K562 (cell line): ENCODE data around the gene TMEM225B. TPM values are rescaled to one million over a fixed set of nuclear protein-coding genes. Genes with fewer than 3 reads are reported as not detected.

Experiments
- CBX3 ChIP-seq, 2 experiments: IDR thresholded peaks; 1 replicate in 1 of 2; 2 replicates in 1 of 2; pipeline ENCODE4 v1.6.1; 2012; ENCODE audit warnings: inconsistent platforms in 2 of 2, low read length in 2 of 2, borderline replicate concordance in 1 of 2, control low read depth in 1 of 2
- CHD2 ChIP-seq: IDR thresholded peaks from 2 replicates; pipeline ENCODE4 v1.6.1; 2011; ENCODE audit warnings: low read depth, low read length
- E2F4 ChIP-seq: sonication (generic); formaldehyde crosslinking; IDR thresholded peaks from 2 replicates; pipeline ENCODE4 v1.8.0; 2022; ENCODE audit warnings: mild to moderate bottlenecking, low read depth, missing genetic modification reagents
- ELF1 ChIP-seq: fragments of 200-800 bp; sonication (Bioruptor generic); IDR thresholded peaks from 2 replicates; pipeline ENCODE4 v1.6.1; 2016; ENCODE audit warnings: missing genetic modification characterization, missing compliant biosample characterization
- ETV5 ChIP-seq: sonication (generic); formaldehyde crosslinking; IDR thresholded peaks from 2 replicates; pipeline ENCODE4 v1.4.0; 2020; ENCODE audit warnings: low read depth, mild to moderate bottlenecking, missing genetic modification reagents
- FIP1L1 ChIP-seq: fragments of 200-400 bp; formaldehyde crosslinking; IDR thresholded peaks from 2 replicates; pipeline ENCODE4 v1.6.1; 2018; ENCODE audit warnings: mild to moderate bottlenecking, low read depth, low read length; ENCODE audit not compliant: poor library complexity, severe bottlenecking
- GABPA ChIP-seq: fragments of 200-800 bp; sonication (Bioruptor generic); conservative IDR thresholded peaks from 2 replicates; pipeline ENCODE4 v1.6.1; 2016; ENCODE audit warnings: low read depth, missing genetic modification characterization, missing compliant biosample characterization
- HDAC2 ChIP-seq: fragments of 450-650 bp; IDR thresholded peaks from 2 replicates; pipeline ENCODE4 v1.6.1; 2016; ENCODE audit warnings: mild to moderate bottlenecking
- HNRNPH1 ChIP-seq: fragments of 200-400 bp; formaldehyde crosslinking; optimal IDR thresholded peaks from 2 replicates; pipeline ENCODE3; 2017; ENCODE audit warnings: low read depth, mild to moderate bottlenecking, low read length, moderate library complexity
- JUNB ChIP-seq: fragments of 450-650 bp; formaldehyde crosslinking; conservative IDR thresholded peaks from 2 replicates; pipeline ENCODE4 v1.4.0; 2020; ENCODE audit warnings: mild to moderate bottlenecking
- NKRF ChIP-seq: fragments of 450-650 bp; IDR thresholded peaks from 2 replicates; pipeline ENCODE4 v1.6.1; 2016; ENCODE audit warnings: borderline replicate concordance
- PREB ChIP-seq: sonication (generic); formaldehyde crosslinking; IDR thresholded peaks from 2 replicates; pipeline ENCODE4 v1.8.1; 2023; ENCODE audit warnings: mild to moderate bottlenecking, missing genetic modification reagents
- SETDB1 ChIP-seq: IDR thresholded peaks from one replicate; pipeline ENCODE4 v1.6.1; 2012; ENCODE audit warnings: low read length, control low read depth, inconsistent platforms
- SRSF9 ChIP-seq: fragments of 200-400 bp; formaldehyde crosslinking; IDR thresholded peaks from 2 replicates; pipeline ENCODE4 v1.6.1; 2017; ENCODE audit warnings: low read depth, low read length, borderline replicate concordance
- ZC3H8 ChIP-seq: fragments of 450-650 bp; IDR thresholded peaks from 2 replicates; pipeline ENCODE4 v1.6.1; 2017
- ZMIZ1 ChIP-seq, 2 experiments: fragments of 150-350 bp in 1 of 2; IDR thresholded peaks; 2 replicates each; pipeline ENCODE4 v1.6.1; 2012 to 2016; ENCODE audit warnings: low read depth in 2 of 2, low read length in 2 of 2, mild to moderate bottlenecking in 1 of 2, moderate library complexity in 1 of 2
- ZNF146 ChIP-seq: IDR thresholded peaks from one replicate; pipeline ENCODE4 v1.6.1; 2018; ENCODE audit warnings: missing compliant biosample characterization; ENCODE audit not compliant: unreplicated experiment
- ZNF3 ChIP-seq: fragments of 250-450 bp; sonication (Bioruptor Pico); IDR thresholded peaks from 2 replicates; pipeline ENCODE4 v1.5.0; 2021; ENCODE audit warnings: mild to moderate bottlenecking, moderate library complexity
- ZNF408 ChIP-seq: fragments of 250-450 bp; sonication (Bioruptor Pico); IDR thresholded peaks from 2 replicates; pipeline ENCODE4 v1.4.0; 2020; ENCODE audit warnings: low read depth, mild to moderate bottlenecking, moderate library complexity
- ZNF668 ChIP-seq: fragments of 250-450 bp; sonication (Bioruptor Pico); IDR thresholded peaks from 2 replicates; pipeline ENCODE4 v1.8.0; 2022; ENCODE audit warnings: mild to moderate bottlenecking, inconsistent platforms
- polyA plus RNA-seq, 8 experiments: library from polyadenylated mRNA; depleted of rRNA in 4 of 8; stranded (reverse) in 5 of 8; unstranded in 3 of 8; fragments of >200 nt; fragmentation: Nextera tagmentation in 2 of 8; fragmentation: Illumina TruSeq in 1 of 8; extraction: Ambion mirVana in 2 of 8; extraction: Trizol in 1 of 8; gene quantifications; 2 replicates each; pipeline versions ENCODE4 v1.2.1 to v1.2.3, GENCODE V29; 2011 to 2014; ENCODE audit warnings: inconsistent platforms in 1 of 8, missing spikeins in 1 of 8
- total RNA-seq, 7 experiments: library from RNA; depleted of rRNA in 6 of 7; stranded (reverse); fragments of >200 nt in 6 of 7; fragmentation: Illumina TruSeq in 2 of 7; extraction: Trizol in 2 of 7; gene quantifications; 2 replicates each; pipeline versions ENCODE4 v1.2.1 to v1.2.3, GENCODE V29; 2011 to 2021; ENCODE audit warnings: low replicate concordance in 1 of 7

TMEM225B gene
- total and polyA plus RNA-seq, 9 of the 15 experiments (the other 6 are each of a cell fraction or from before 2014, with no cell fraction given): 0.08 to 0.73 (median 0.56) TPM

- TF ChIP-seq ZC3H8: 0 out of 2 replicates have a peak, but pooled peaks have one; percentile 70
- TF ChIP-seq ETV5 (CRISPR knock-in tag): peak; percentile 100
- TF ChIP-seq ZNF668: no peak
- TF ChIP-seq ZNF408 (CRISPR knock-in tag): no peak
- TF ChIP-seq ZNF146: no peak
- TF ChIP-seq HDAC2: peak; percentile 92
- TF ChIP-seq GABPA: peak; percentile 100
- TF ChIP-seq CBX3 (IDR thresholded peaks at IDR 0.05; ENCODE audit: borderline replicate concordance in 1 of 2, low read length in 2 of 2): peak in 1 of 2 experiments; percentile 88; a peak in 2 of 3 replicates
- TF ChIP-seq JUNB: no peak
- 0 out of 2 replicates have a peak, but pooled peaks have one; percentile 56 for TF ChIP-seq E2F4
- no peak for TF ChIP-seq HNRNPH1
- 0 out of 2 replicates have a peak, but pooled peaks have one; percentile 8 for TF ChIP-seq CHD2
- peak; percentile 76 for TF ChIP-seq NKRF
- peak; percentile 84 for TF ChIP-seq FIP1L1
- TF ChIP-seq ZMIZ1 (IDR thresholded peaks at IDR 0.05; ENCODE audit: low read depth in 2 of 2, low read length in 2 of 2): peak in 1 of 2 experiments; percentile 25; a peak in 1 of 4 replicates
- TF ChIP-seq PREB: peak; percentile 99
- TF ChIP-seq ZNF3 (CRISPR knock-in tag): no peak
- no peak for TF ChIP-seq SETDB1
- TF ChIP-seq SRSF9: no peak
- peak; percentile 96 for TF ChIP-seq ELF1 (tag)
These were observed 18.5 kb downstream of the TMEM225B start, which contains the start of gene ZSCAN25 (continued) for GRCh38 chr7:99616359-99617191.
